Osteoblast (primary cell): ENCODE measurements around the gene CCP110. TPM values are rescaled to one million over a fixed set of nuclear protein-coding genes. Genes with fewer than 3 reads are reported as not detected.

Experiments
- DNase-seq: peaks from one replicate; pipeline ENCODE4 v3.0.0; 2011; ENCODE audit warnings: low spot score, mixed read lengths; ENCODE audit not compliant: insufficient read length; ENCODE audit errors: missing footprints
- H2AFZ ChIP-seq: 2 replicates; pipeline ENCODE4 v1.6.0; 2011; ENCODE audit warnings: mild to moderate bottlenecking, low read length
- H3K27ac ChIP-seq: 2 replicates; pipeline ENCODE4 v1.5.1; 2011; ENCODE audit warnings: mild to moderate bottlenecking, low read depth, low read length, moderate library complexity
- H3K27me3 ChIP-seq: 2 replicates; pipeline ENCODE4 v1.6.0; 2012; ENCODE audit warnings: mild to moderate bottlenecking, control low read depth, inconsistent platforms, low read length, moderate library complexity; ENCODE audit not compliant: insufficient read depth
- H3K36me3 ChIP-seq: 2 replicates; pipeline ENCODE4 v1.5.1; 2011; ENCODE audit warnings: mild to moderate bottlenecking, low read length, control low read depth, moderate library complexity; ENCODE audit not compliant: insufficient read depth
- H3K4me1 ChIP-seq: 2 replicates; pipeline ENCODE4 v1.5.1; 2011; ENCODE audit warnings: mild to moderate bottlenecking, low read length, control low read depth, moderate library complexity; ENCODE audit not compliant: insufficient read depth
- H3K4me2 ChIP-seq: 2 replicates; pipeline ENCODE4 v1.6.0; 2011; ENCODE audit warnings: mild to moderate bottlenecking, low read length; ENCODE audit not compliant: insufficient read depth
- H3K4me3 ChIP-seq: fragments of 200-600 bp; sonication (generic); 3 replicates; pipeline ENCODE4 v1.5.1; 2012; ENCODE audit warnings: mild to moderate bottlenecking, low read length, inconsistent platforms; ENCODE audit not compliant: insufficient read depth
- H3K79me2 ChIP-seq: 2 replicates; pipeline ENCODE4 v1.6.0; 2012; ENCODE audit warnings: mild to moderate bottlenecking, low read length, control low read depth, inconsistent platforms; ENCODE audit not compliant: insufficient read depth
- H3K9me3 ChIP-seq: 2 replicates; pipeline ENCODE4 v1.5.1; 2011; ENCODE audit warnings: low read depth, low read length, control low read depth
- H4K20me1 ChIP-seq: 2 replicates; pipeline ENCODE4 v1.6.0; 2012; ENCODE audit warnings: mild to moderate bottlenecking, low read length, control low read depth; ENCODE audit not compliant: insufficient read depth
- CTCF ChIP-seq: IDR thresholded peaks from 2 replicates; pipeline ENCODE4 v1.5.1; 2011; ENCODE audit warnings: mild to moderate bottlenecking, low read depth, low read length, moderate library complexity; ENCODE audit errors: extremely low read depth
- total RNA-seq: library from RNA; depleted of rRNA; stranded (reverse); fragments of >200 nt; gene quantifications from 2 replicates; pipeline ENCODE4 v1.2.3, GENCODE V29; 2012

CCP110 gene
- total RNA-seq, 1 donor = 8.3 TPM

GRCh38 chr16:19506965-19507364 is 16.8 kb upstream of the CCP110 start:
- no peak for DNase-seq
- Histone ChIP-seq H3K79me2 (no peaks in the 10 kb centered on the region), H3K9me3 (no peaks in the 10 kb centered on the region), H3K27ac (no peak overlapping the region), H3K36me3 (peaks cover 21% of the 10 kb centered on the region), H3K4me3 (no peak overlapping the region), H3K4me2 (no peak overlapping the region), H3K27me3 (no peaks in the 10 kb centered on the region), H3K4me1 (peaks cover 11% of the 10 kb centered on the region), H2AFZ (no peak overlapping the region), H4K20me1 (peaks cover 33% of the 10 kb centered on the region)
- TF ChIP-seq CTCF = no peak

- Histone ChIP-seq H4K20me1 (peaks cover 33% of the 10 kb centered on the region), H3K4me2 (no peak overlapping the region), H3K27ac (no peak overlapping the region), H2AFZ (no peak overlapping the region), H3K36me3 (peaks cover 17% of the 10 kb centered on the region), H3K4me3 (no peak overlapping the region), H3K27me3 (no peaks in the 10 kb centered on the region), H3K4me1 (peaks cover 11% of the 10 kb centered on the region), H3K9me3 (no peaks in the 10 kb centered on the region), H3K79me2 (no peaks in the 10 kb centered on the region)
- no peak for TF ChIP-seq CTCF
- no peak for DNase-seq
Observed at GRCh38 chr16:19507867-19508266, 15.9 kb upstream of the CCP110 start.

- peaks cover 29% of the 10 kb centered on the region for H4K20me1 ChIP-seq
- DNase-seq = no peak
- no peaks in the 10 kb centered on the region for H3K9me3 ChIP-seq
- H2AFZ ChIP-seq = no peak overlapping the region
- H3K27ac ChIP-seq = no peak overlapping the region
- TF ChIP-seq CTCF = no peak
- peaks cover 15% of the 10 kb centered on the region for H3K36me3 ChIP-seq
- no peak overlapping the region for H3K4me3 ChIP-seq
- H3K27me3 ChIP-seq = no peaks in the 10 kb centered on the region
- no peak overlapping the region for H3K4me2 ChIP-seq
- H3K79me2 ChIP-seq = no peaks in the 10 kb centered on the region
- H3K4me1 ChIP-seq = peaks cover 4% of the 10 kb centered on the region
Observed at GRCh38 chr16:19512297-19512696, 11.4 kb upstream of the CCP110 start.

GRCh38 chr16:19513377-19514053 is 10.2 kb upstream of the CCP110 start:
- no peaks in the 10 kb centered on the region for H3K27me3 ChIP-seq
- no peak overlapping the region for H3K4me2 ChIP-seq
- peaks cover 15% of the 10 kb centered on the region for H3K36me3 ChIP-seq
- no peak for DNase-seq
- peaks cover 24% of the 10 kb centered on the region for H4K20me1 ChIP-seq
- H3K4me1 ChIP-seq = peaks cover 4% of the 10 kb centered on the region
- H3K27ac ChIP-seq = no peak overlapping the region
- no peak for TF ChIP-seq CTCF
- no peaks in the 10 kb centered on the region for H3K9me3 ChIP-seq
- H3K79me2 ChIP-seq = peaks cover 3% of the 10 kb centered on the region
- no peak overlapping the region for H2AFZ ChIP-seq
- no peak overlapping the region for H3K4me3 ChIP-seq
